Measurements from ENCODE around the gene MINK1. TPM values are rescaled to one million over a fixed set of nuclear protein-coding genes. Genes with fewer than 3 reads are reported as not detected.

The MINK1 gene
- total RNA-seq, 1 experiment from 2014 or later = 105 TPM

GRCh38 chr17:4806777-4807604 lies 26.1 kb upstream of the MINK1 start, which contains the start of gene PLD2 (continued):
- no peak for TF ChIP-seq ZNF232 (CRISPR knock-in tag; IDR thresholded peaks at IDR 0.05)
- TF ChIP-seq, protein P1, sequence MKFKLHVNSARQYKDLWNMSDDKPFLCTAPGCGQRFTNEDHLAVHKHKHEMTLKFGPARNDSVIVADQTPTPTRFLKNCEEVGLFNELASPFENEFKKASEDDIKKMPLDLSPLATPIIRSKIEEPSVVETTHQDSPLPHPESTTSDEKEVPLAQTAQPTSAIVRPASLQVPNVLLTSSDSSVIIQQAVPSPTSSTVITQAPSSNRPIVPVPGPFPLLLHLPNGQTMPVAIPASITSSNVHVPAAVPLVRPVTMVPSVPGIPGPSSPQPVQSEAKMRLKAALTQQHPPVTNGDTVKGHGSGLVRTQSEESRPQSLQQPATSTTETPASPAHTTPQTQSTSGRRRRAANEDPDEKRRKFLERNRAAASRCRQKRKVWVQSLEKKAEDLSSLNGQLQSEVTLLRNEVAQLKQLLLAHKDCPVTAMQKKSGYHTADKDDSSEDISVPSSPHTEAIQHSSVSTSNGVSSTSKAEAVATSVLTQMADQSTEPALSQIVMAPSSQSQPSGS (CRISPR knock-in tag; IDR thresholded peaks at IDR 0.05; ENCODE audit: borderline replicate concordance, low read depth) = no peak
- TF ChIP-seq, protein P2, sequence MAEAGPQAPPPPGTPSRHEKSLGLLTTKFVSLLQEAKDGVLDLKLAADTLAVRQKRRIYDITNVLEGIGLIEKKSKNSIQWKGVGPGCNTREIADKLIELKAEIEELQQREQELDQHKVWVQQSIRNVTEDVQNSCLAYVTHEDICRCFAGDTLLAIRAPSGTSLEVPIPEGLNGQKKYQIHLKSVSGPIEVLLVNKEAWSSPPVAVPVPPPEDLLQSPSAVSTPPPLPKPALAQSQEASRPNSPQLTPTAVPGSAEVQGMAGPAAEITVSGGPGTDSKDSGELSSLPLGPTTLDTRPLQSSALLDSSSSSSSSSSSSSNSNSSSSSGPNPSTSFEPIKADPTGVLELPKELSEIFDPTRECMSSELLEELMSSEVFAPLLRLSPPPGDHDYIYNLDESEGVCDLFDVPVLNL (CRISPR knock-in tag; IDR thresholded peaks at IDR 0.05; ENCODE audit: borderline replicate concordance, low read depth) = no peak
- no peak for TF ChIP-seq ZNF121 (CRISPR knock-in tag; IDR thresholded peaks at IDR 0.05)
- no peak for TF ChIP-seq TEAD1 (CRISPR knock-in tag; IDR thresholded peaks at IDR 0.05)
- TF ChIP-seq SMAD3 (CRISPR knock-in tag; IDR thresholded peaks at IDR 0.05; ENCODE audit: borderline replicate concordance) = no peak
- no peak for TF ChIP-seq MLX (CRISPR knock-in tag; IDR thresholded peaks at IDR 0.05)
- no peak for TF ChIP-seq ETV6 (CRISPR knock-in tag; IDR thresholded peaks at IDR 0.05)
- no peak for TF ChIP-seq GRHL2 (CRISPR knock-in tag; IDR thresholded peaks at IDR 0.05; ENCODE audit: insufficient replicate concordance, severe bottlenecking)
- TF ChIP-seq NR3C1 (CRISPR knock-in tag; conservative IDR thresholded peaks at IDR 0.05; ENCODE audit: low read depth) = no peak
- no peak for TF ChIP-seq ERG (CRISPR knock-in tag; IDR thresholded peaks at IDR 0.05)
- TF ChIP-seq CTCF (IDR thresholded peaks at IDR 0.05) = no peak
- TF ChIP-seq GABPB1 (CRISPR knock-in tag; IDR thresholded peaks at IDR 0.05) = no peak
- 0 out of 2 replicates have a peak, but pooled peaks have one; percentile 28 for TF ChIP-seq FOXP1 (CRISPR knock-in tag; IDR thresholded peaks at IDR 0.05; ENCODE audit: borderline replicate concordance)
- no peak for TF ChIP-seq RELA (CRISPR knock-in tag; IDR thresholded peaks at IDR 0.05; ENCODE audit: borderline replicate concordance)
- no peak for TF ChIP-seq JUN (CRISPR knock-in tag; IDR thresholded peaks at IDR 0.05)
- no peak for TF ChIP-seq ZSCAN18 (CRISPR knock-in tag; IDR thresholded peaks at IDR 0.05)
- 0 out of 2 replicates have a peak, but pooled peaks have one; percentile 26 for TF ChIP-seq FOXK1 (CRISPR knock-in tag; IDR thresholded peaks at IDR 0.05)
- TF ChIP-seq, protein P3, sequence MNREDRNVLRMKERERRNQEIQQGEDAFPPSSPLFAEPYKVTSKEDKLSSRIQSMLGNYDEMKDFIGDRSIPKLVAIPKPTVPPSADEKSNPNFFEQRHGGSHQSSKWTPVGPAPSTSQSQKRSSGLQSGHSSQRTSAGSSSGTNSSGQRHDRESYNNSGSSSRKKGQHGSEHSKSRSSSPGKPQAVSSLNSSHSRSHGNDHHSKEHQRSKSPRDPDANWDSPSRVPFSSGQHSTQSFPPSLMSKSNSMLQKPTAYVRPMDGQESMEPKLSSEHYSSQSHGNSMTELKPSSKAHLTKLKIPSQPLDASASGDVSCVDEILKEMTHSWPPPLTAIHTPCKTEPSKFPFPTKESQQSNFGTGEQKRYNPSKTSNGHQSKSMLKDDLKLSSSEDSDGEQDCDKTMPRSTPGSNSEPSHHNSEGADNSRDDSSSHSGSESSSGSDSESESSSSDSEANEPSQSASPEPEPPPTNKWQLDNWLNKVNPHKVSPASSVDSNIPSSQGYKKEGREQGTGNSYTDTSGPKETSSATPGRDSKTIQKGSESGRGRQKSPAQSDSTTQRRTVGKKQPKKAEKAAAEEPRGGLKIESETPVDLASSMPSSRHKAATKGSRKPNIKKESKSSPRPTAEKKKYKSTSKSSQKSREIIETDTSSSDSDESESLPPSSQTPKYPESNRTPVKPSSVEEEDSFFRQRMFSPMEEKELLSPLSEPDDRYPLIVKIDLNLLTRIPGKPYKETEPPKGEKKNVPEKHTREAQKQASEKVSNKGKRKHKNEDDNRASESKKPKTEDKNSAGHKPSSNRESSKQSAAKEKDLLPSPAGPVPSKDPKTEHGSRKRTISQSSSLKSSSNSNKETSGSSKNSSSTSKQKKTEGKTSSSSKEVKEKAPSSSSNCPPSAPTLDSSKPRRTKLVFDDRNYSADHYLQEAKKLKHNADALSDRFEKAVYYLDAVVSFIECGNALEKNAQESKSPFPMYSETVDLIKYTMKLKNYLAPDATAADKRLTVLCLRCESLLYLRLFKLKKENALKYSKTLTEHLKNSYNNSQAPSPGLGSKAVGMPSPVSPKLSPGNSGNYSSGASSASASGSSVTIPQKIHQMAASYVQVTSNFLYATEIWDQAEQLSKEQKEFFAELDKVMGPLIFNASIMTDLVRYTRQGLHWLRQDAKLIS (CRISPR knock-in tag; IDR thresholded peaks at IDR 0.05; ENCODE audit: borderline replicate concordance) = no peak
- no peak for TF ChIP-seq NFYB (CRISPR knock-in tag; conservative IDR thresholded peaks at IDR 0.05; ENCODE audit: low read depth)
- no peak for TF ChIP-seq RORB (CRISPR knock-in tag; IDR thresholded peaks at IDR 0.05)
- no peak for TF ChIP-seq OVOL2 (CRISPR knock-in tag; IDR thresholded peaks at IDR 0.05; ENCODE audit: borderline replicate concordance)
- no peak for TF ChIP-seq SMAD4 (CRISPR knock-in tag; IDR thresholded peaks at IDR 0.05)

All from WTC11 (cell line).